Stimulated activated CD4-positive, alpha-beta T cell treated with anti-CD3 and anti-CD28 coated beads, Interleukin-4, amount 100 ng/mL, for 24 hours (primary cell): Measurements from ENCODE around the gene WBP2.
"Not testable (repeated sequence)": the region's sequence is repeated elsewhere in the genome, so short reads cannot be mapped to it uniquely, and the experiment has no call there.

ENCODE experiments used
- DNase-seq: peaks from one replicate; pipeline ENCODE4 v3.0.0-alpha.2; 2020

WBP2 gene

DNA sequence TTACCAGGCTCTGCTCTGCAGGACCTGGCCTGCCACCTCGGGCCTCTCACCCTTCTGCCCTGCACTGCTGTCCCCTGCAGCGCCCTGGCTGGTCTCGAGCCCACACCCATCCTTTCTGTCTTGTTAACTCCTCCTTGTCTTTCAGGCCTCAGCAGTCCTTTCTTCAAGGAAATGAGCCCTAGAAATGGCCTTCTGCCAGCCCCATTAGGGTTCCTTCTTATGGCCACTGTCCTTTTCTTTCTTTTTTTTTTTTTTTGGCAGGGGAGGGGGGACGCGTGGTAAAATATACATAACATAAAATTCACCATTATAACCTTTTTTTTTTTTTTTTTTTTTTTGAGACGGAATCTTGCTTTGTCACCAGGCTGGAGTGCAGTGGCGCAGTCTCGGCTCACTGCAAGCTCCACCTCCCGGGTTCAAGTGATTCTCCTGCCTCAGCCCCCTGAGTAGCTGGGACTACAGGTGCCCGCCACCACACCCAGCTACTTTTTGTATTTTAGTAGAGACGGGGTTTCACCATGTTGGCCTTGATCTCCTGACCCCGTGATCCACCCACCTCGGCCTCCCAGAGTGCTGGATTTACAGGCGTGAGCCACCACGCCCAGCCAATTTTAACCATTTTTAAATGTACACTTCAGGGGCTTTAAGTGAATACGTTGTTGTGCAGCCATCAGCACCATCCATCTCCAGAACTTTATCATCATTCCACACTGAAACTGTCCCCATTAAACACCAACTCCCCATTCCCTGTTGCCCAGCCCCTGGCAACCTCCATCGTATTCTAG is 10.5 kb upstream of the WBP2 start:
- not testable (repeated sequence) for DNase-seq

DNA sequence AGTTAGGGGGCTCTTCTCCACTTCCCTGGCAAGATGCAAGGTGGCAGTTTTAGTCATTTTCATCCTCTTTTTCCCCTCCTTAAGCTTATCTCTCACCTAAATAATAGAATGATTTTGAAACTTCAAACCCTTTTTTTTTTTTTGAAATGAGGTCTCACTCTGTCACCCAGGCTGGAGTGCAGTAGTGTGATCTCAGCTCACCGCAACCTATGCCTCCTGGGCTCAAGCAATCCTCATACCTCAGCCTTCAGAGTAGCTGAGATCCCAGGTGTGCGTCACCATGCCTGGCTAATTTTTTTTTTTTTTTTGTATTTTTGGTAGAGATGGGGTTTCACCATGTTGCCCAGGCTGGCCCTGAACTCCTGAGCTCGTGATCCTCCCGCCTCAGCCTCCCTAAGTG is 9.8 kb upstream of the WBP2 start:
- not testable (repeated sequence) for DNase-seq

DNA sequence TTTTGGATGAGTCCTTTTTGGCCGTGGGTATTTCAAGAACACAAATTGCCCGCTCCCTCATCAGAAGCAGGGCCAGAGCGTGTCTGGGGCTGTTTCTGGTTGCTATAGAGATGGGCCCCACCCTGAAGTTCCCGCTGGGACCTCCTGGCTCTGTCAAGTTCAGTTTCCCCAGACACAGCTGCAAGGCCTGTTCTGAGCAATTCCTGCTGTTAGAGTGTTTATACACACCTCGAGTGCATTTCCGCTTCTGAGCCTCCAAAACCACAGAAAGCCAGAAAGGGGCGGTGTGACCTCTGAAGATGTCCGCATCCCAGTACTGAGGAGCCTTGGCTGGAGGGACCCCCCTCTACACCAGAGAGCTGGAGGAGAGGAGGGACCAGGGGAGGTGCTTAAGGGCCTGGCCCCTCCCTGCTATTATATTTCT is 9.3 kb upstream of the WBP2 start:
- DNase-seq, result peak; percentile 37

DNA sequence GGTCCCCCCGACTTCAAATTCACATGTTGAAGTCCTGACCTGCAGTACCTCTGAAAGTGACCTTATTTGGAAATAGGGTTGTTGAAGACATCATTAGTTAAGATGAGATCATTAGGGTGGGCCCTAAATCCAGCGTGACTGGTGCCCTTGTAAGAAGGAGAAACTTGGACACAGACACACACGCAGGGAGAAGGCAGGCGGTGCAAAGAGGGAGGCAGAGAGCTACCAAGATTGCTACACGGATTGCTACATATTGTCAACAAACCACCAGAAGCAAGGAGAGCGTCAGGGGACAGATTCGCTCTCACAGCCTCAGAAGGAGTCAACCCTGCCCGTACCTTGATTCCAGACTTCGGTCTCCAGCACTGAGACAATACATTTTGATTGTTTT is 6.8 kb upstream of the WBP2 start:
- DNase-seq, result no peak

DNA sequence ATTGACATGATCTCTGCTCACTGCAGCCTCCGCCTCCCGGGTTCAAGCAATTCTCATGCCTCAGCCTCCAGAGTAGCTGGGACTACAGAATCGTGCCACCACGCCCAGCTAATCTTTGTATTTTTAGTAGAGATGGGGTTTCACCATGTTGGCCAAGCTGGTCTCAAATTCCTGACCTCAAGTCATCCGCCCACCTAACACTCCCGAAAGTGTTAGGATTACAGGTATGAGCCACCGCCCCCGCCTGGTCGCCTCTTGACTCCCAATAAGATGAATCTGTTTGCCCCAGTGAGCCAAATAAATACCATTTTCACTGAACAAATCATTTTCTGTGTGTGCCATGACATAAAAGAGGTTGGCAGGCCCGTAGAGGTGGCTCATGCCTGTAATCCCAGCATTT is 4.2 kb upstream of the WBP2 start:
- not testable (repeated sequence) for DNase-seq

DNA sequence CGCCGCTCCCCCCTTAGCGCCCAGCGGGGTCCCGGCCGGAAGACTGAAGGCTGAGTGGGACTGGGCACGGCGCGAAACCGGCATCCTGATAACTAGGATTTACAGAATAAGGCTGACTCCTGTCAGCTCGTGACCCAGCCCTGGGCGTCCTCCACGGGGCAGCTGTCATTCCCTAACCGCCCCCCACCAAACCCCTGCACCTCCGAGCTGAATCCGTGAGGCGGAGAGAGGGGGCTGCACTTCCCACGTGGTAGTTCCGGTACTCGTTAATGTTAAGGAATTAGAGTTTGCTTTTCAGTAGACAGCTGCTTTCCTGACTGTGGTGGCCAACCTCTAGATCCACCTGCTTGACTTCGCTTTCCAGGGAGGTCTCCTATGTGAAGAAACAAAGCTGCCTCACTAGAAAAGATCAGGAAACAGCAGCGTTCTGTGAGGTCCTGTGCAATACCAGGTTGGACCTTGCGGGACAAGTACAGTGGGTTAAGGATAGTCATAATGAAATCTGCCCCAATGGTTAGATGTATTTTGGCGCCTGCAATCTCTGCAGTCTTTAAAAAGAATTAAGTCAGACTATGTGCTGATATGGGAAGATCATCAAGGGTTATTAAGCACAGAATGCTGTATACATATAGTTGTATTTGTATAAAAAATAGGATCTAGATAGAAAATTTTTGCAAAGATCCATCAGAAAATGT is 1.1 kb upstream of the WBP2 start:
- DNase-seq, result no peak

DNA sequence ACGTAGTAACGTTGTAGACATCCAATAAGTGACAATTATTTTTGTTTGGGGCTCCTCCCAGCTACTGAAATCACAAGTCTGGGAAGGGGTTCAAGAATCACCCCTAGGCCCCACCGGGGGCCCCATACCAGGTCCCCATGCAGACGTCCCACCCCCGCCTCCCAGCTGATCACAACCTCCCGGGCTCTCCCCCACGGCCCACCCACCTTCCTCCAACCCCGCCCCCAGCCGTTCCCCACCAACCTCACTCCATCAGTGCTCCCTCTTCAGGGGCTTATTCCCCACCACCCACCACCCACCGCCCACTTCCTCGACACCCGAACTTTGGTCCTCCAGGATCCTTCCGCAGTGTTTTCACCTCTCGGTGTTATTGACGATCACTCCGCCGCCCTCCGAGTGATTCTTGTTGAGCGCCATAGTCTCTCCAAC is 240 bp downstream of the WBP2 start:
- DNase-seq, result no peak

DNA sequence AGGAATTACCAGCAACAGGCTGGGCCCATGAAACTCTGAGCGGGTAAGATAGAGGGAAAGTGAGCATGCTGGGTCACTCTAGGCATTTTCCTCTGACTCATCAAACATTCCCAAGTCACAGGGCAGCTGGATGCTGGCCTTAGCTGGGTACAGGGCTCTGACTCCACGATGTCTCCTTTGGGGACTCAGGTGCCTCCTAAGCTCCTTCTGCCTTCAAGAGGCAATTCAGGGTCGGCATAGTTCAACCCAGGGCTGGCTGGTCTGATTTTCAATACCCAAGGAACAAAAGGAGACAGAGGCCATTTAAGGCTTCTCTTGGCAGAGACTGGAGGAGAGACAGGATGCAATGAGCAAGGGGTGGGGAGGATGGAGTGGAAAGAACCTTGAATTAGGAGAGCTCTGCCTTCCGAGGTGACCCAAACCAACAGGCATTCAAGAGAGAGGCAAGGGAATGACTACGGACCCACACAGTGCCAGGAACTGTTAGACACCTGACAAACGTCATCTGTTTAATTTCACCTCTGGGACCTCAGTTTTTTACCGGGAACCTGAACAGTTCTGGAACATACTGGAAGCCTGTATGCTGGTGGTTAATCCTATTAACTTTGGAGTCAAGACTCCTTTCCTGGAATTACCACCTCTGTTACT is 910 bp downstream of the WBP2 start:
- no peak for DNase-seq

DNA sequence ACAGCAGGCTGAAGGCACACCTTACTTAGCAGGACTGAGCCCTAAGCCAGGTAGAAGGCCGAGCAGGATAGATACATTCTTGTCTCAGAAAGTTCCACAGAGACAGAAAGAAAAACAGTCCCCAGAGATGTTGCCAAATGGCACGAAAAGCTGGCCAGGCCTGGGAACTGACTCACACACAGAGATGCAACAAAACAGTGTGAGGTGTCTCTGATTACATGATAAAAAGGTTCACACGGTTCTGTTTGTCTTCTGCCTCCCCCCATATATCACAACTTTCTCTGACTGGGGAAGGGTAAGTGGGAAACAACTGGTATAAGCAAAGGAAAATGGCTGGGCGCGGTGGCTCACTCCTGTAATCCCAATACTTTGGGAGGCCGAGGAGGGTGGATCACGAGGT is 1.7 kb downstream of the WBP2 start:
- no peak for DNase-seq

DNA sequence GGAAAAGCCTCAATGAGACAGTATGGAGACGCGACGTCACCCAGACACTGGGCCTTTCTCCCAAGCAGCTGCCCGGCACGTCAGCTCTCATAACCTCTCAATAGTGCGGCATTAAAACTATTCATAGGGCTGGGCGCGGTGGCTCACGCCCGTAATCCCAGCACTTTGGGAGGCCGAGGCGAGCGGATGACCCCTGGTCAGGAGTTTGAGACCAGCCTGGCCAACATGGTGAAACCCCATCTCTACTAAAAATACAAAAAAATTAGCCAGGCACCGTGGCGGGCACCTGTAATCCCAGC is 3.5 kb downstream of the WBP2 start:
- not testable (repeated sequence) for DNase-seq

DNA sequence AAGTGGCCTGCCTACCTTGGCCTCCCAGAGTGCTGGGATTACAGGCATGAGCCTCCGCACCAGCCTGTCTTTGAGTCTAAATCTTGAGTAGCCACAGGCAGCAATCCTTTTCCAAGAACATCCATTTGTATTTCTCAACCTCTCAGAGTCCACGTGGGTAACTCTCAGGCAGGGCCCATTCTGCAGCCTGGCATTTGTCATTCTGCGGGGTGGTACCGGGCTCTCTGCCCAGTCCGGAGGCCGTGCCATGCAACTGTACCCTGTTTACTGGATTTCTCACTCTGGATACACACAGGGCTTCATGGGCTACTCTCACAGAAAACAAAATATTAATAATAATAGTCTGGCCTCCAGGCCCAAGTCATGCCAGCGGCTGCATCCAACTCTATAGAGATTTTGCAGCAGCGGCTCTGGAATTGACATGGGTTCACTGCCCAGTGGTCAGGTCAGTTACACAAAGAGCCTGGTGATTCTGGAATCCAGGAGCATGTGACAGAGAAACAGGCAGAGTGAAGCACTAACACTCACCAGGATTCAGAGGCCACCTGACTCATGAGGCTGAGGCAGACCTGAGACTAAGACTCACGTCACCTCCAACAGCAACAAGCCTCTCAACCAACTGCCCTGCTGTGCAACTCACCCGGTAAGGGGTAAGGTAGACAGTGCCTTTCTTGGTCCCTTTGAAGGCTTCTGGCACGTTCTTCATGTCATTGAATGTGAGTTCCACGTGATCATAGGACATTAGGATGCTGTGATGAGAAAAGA is 4.0 kb downstream of the WBP2 start:
- DNase-seq, result no peak

DNA sequence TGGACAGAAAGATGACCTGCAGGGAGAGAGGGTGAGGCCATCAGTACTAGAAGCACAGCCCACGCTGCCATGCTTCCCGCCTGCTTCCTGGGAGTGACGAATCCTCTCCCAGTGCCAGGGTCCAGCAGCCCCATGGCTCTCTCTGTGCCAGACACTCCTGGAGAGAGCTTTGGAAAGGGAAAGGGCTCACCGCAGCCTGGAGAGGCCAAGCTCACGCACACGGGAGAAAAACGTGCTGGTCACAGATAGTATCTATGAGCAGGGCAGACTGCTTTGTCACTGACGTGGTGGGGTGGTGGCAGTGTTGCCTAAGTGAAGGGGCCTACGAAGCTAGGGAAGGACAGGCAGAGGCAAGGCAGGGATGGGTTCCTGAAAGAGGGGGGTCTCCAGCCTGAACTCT is 5.4 kb downstream of the WBP2 start:
- DNase-seq, result no peak

DNA sequence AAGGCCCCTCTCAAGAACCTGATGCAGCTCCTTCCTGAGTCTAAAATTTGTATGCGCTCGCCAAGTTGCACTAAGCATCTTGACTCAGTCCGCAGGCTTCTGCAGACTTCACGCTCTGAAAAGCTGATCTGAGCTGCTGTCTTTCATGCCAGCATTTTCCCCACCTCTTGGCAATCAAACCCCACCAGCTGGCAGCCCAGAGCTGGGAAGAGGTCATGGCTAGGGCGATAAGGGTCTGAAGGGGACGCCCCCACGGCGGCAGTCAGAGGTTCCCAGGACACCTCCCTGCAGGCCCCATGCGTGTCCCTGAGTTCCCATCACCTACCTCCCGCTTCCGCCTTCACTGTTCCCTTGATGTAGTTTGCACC is 5.9 kb downstream of the WBP2 start:
- DNase-seq, result no peak

DNA sequence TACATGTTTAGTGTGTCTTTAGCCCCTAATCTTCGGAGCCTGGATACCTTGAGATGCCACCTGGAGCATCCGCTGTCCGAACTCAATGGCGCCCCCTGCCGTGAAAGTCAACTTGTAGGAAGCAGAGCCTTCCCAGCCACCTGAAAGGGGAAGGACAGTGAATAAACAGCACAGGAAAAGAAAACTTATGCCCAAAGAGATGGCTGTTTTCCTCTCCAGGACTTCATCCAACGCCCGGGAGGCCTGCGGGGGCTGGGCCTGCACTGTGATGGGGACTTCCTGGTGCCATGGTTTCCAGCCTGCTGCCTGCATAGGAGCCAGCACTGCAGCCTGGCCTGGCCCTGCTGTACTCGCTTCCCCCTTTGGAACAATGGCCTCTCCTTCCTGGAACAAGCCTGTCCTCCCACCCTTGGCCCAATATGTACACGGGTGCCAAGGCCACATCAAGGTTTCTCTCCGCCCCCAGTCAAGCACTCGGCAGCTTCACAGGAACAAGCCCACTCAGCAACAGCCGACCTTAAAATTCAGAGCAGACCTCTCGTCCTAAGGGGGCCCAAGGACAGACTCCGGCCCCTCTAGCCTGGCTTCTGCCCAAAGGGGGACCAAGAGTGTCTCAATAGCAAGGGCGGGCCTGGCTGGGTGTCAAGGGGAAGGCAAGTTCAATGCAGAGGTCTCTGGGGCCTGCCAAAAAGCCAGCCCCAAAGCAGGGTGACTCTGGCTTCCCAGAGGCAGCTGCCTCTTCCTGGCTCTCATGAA is 6.4 kb downstream of the WBP2 start:
- peak; percentile 87 for DNase-seq

DNA sequence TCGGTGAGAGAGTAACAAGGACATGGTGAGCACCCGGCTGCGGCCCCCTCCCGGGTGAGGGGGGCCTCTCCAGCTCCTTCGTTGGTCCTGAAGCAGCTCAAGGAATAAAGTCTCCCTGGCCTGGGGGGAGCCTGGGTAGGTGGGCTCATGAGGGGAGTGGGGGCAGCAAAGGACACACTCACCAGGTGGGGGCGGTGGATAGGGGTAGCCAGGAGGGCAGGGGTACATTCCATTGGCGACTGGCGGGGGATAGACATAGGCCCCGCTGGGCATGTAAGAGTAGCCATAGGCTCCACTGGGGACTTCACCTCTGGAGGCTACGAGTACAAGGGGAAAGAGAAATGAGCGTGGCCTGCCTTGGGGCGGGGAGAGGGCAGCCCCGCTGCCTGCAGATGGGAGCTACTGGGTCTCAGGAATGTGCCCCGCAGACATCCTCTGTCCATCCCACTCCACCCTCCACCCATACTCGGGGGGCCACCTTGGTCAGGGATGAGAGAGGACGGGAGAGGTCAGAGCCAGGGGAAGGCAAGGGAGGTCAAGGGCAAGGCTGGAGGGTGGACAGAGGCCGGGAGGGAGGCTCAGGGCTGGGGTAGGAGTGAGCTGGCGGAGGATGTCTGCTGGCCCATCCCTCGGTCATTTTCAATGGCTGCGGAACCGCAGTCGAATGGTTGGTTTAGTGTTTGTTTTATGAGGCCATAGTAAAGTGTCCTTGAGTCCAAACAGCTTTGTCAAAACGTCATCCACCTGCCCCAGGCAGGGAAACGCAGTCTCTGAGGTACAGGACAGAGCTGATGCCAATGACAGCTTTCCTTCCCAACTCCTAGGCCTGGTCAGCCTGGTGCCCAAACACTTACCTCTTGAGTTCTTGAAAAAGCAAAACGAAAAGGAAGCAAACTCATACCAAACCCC is 7.3 kb downstream of the WBP2 start:
- no peak for DNase-seq

DNA sequence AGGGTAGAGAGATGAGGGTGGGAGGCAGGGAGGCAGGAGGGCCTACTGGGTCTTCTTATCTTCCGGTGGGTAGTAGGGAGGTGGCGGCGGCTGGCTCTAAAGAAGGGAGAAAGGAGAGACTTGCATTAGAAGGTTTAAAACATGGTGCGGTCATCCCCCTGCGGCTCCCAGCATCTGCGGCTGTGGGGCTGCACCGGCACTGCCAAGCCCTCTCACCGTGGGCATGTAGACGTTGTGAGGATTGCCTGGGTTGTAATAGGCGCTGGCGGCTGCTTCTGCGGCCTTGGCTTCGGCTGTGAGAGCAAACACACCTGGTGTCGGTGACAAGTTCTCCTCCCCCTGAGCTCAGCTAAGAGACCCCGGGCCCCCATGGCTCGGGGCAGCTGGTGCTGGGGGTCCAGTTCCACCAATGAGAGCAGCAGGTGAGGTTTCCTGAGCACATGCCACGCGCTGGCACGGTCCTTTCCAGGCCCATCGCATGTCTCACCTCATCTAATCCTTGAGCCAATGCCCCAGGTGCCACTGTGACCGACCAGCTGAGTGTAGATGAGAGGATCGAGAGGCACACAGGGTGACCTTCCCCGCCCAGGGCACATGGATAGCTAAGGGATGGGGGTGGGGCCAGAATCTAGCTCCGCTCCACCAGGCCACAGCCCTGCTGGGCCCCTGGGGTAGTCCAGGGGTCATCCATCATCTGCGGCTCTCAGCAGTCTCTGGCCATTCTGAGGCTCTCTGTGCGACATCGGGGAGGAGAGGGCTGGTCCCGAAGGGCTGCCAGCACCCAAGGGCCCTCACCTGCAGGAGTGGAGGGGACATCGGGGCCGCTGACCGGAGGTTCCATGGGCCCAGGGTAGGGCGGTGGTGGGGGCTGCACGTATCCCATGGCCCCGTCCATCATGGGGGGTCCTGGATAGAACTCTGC is 8.2 kb downstream of the WBP2 start:
- no peak for DNase-seq

DNA sequence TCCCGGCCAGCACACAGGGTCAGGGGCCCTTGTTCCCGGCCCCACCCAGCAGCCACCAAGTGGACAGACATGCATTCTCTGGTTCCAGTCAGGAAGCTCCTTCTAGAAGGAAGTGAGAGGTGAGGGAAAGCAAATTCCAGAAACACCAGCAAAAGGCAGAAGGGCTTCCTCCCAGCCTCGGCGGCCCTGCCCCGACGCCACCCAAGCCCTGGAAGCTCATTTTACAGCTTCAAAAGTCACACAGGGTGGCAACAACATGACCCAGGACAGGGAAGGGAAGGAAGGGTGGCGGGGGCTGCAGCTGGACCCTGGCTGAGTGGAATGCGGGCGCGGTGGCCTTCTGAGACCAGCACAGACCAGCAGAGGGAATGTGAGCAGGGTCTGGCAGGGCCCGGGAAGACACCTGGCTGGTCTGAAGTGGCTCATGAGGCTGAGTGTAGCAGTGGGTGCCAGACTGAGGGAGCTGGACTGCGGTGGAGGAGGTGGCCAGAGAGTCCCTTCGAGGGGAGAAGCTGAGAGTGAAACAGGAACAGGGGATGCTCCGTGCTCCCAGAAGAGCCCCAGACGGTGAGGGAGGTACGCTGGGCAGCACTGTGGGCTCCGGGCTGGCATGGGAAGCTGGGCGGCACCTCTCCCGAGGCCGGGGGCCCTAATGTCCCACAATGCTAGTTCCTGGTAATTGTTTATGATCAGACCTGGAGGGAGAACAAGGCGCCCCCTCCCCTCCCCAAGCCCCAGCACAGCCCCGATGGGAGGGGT is 9.0 kb downstream of the WBP2 start:
- no peak for DNase-seq

DNA sequence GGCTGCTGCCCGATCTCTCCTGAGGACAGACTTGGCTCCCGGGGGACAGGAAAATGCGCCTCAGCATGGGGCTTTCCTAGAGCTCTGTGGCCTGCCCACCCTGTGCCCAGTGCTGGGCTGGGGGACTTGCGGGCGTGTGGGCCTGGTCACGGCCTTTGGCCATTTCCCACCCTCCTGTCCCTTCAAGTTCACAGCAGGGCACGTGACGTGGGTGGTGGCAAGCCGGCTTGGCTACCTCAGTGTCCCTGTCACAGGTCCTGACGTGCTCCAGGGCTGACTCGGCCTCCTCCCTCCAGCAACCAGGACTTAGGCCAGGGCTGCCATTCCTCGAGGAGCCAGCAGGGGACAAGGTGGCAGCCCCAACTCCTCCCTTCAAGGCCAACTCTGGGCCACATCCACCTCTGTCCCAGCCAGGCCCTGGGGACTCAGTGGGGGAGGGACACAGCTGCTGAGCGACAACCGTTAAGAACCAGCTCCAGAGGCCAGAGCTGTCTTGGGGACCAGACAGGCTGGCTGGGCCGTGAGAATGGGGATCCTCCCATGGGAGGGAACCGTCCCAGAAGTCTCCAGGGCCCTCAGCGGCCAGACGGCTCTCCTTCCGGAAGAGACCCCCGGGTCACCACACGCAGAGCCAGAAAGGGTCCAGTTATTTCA is 9.9 kb downstream of the WBP2 start:
- peak; percentile 72 for DNase-seq

DNA sequence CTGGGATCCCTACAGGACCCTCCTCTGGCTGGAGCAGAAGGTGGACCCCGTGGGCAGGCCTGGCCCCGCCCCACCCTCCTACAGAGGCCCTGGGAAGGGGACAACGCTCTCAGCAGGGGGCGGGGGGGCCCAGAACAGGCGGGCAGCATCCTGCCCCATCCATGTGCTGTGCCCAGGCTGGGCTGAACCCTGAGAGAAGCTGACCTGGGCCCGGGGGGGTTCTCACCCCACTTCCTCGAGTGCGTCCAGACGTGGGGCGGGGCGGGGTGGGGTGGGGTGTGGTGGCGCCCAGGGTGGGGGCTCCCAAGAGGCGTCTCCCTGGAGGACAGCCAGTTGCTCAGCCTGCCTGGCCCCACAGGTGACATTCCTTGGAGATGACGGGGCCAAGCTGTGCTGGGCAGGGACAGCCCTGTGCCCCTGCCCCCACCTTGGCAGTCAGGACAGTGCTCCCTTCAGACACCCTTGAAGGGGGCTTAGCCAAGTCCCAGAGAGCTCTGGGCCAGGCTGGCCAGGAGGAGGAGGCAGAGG is 10.5 kb downstream of the WBP2 start:
- no peak for DNase-seq
